ENCODE measurements around the gene MYL5.

The MYL5 gene

DNA sequence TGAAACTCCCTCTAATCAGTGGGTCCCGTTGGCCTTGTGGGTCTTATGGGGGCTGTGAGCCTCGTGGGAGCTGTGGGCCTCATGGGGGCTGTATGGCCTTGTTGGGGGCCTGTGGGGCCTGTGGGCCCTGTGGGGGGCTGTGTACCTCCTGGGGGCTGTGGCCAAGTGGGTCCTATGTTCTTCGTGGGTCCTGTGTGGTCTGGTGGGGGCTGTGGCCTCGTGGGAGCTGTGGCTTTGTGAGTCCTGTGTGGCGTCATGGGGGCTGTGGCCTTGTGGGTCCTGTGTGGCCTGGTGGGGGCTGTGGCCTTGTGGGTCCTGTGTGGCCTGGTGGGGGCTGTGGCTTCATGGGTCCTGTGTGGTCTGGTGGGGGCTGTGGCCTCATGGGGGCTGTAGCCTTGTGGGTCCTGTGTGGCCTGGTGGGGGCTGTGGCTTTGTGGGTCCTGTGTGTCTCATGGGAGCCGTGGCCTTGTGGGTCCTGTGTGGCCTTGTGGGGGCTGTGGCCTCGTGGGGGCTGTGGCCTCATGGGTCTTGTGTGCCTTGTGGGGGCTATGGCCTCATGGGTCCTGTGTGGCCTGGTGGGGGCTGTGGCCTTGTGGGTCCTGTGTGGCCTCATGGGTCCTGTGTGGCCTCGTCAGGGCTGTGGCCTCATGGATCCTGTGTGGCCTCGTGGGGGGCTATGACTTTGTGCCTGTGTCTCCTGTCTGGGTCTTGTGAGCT is 38.7 kb downstream of the MYL5 start:
- Histone ChIP-seq H4K20me1 (ENCODE audit: low read depth, low read length) (no peaks in the 10 kb centered on the region; the same call in 1 of the 2 replicates), H3K9ac (ENCODE audit: low read length) (no peak overlapping the region), H3K4me2 (ENCODE audit: low read depth, low read length, poor library complexity, severe bottlenecking) (no peak overlapping the region), H3K9me2 (replicated peaks; ENCODE audit: insufficient read depth, low read length) (no peaks in the 10 kb centered on the region), H3K4me3 (ENCODE audit: insufficient read depth, low read length, poor library complexity, severe bottlenecking) (no peak overlapping the region), H3K27ac (ENCODE audit: low read depth, low read length) (no peak overlapping the region), H3K79me2 (ENCODE audit: insufficient read depth, low read length) (peaks cover 73% of the 10 kb centered on the region), H3F3A (ENCODE audit: insufficient read depth) (peaks cover 6% of the 10 kb centered on the region; the same call in 1 of the 2 replicates), H3K36me3 (ENCODE audit: low read length) (no peaks in the 10 kb centered on the region), H2AFZ (ENCODE audit: low read depth, low read length, severe bottlenecking) (no peak overlapping the region), H3K27me3 (ENCODE audit: low read length) (no peaks in the 10 kb centered on the region), H3K9me3 (ENCODE audit: insufficient read depth, low read length) (no peaks in the 10 kb centered on the region)
- TF ChIP-seq, protein P1, sequence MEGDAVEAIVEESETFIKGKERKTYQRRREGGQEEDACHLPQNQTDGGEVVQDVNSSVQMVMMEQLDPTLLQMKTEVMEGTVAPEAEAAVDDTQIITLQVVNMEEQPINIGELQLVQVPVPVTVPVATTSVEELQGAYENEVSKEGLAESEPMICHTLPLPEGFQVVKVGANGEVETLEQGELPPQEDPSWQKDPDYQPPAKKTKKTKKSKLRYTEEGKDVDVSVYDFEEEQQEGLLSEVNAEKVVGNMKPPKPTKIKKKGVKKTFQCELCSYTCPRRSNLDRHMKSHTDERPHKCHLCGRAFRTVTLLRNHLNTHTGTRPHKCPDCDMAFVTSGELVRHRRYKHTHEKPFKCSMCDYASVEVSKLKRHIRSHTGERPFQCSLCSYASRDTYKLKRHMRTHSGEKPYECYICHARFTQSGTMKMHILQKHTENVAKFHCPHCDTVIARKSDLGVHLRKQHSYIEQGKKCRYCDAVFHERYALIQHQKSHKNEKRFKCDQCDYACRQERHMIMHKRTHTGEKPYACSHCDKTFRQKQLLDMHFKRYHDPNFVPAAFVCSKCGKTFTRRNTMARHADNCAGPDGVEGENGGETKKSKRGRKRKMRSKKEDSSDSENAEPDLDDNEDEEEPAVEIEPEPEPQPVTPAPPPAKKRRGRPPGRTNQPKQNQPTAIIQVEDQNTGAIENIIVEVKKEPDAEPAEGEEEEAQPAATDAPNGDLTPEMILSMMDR (IDR thresholded peaks at IDR 0.05; ENCODE audit: insufficient read depth, low read length, poor library complexity, severe bottlenecking) = no peak
- no peak for TF ChIP-seq EZH2phosphoT487 (conservative IDR thresholded peaks at IDR 0.05; ENCODE audit: low read length)

DNA sequence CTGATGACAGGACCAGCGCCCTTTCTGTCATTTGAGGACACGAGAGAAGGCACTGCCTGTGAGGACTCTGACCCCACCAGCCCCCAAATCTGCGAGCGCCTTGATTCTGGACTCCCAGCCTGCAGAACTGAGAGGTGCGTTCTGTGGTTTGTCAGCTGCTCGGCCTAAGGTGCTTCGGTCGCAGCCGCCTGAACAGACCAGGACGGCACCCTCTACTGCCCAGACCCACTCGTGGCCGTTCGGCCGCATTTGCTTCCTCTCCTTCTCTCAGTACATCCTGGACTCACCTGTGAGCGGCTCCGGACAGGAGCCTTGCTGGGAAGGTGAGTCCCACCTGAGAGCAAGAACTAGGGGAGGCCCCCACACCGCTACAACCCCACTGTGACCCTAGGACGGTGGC is 39.7 kb downstream of the MYL5 start:
- H4K20me1 ChIP-seq (ENCODE audit: low read depth, low read length) = no peaks in the 10 kb centered on the region; the same call in 1 of the 2 replicates
- no peak overlapping the region for H3K27ac ChIP-seq (ENCODE audit: low read depth, low read length)
- H3K79me2 ChIP-seq (ENCODE audit: insufficient read depth, low read length) = peaks cover 73% of the 10 kb centered on the region
- H3K9me2 ChIP-seq (replicated peaks; ENCODE audit: insufficient read depth, low read length) = no peaks in the 10 kb centered on the region
- H3K9ac ChIP-seq (ENCODE audit: low read length) = no peak overlapping the region
- H3K4me3 ChIP-seq (ENCODE audit: insufficient read depth, low read length, poor library complexity, severe bottlenecking) = no peak overlapping the region
- no peak overlapping the region for H3K4me2 ChIP-seq (ENCODE audit: low read depth, low read length, poor library complexity, severe bottlenecking)
- H3K9me3 ChIP-seq (ENCODE audit: insufficient read depth, low read length) = no peaks in the 10 kb centered on the region
- peaks cover 6% of the 10 kb centered on the region; the same call in 1 of the 2 replicates for H3F3A ChIP-seq (ENCODE audit: insufficient read depth)
- no peaks in the 10 kb centered on the region for H3K36me3 ChIP-seq (ENCODE audit: low read length)
- TF ChIP-seq, protein P1 (IDR thresholded peaks at IDR 0.05; ENCODE audit: insufficient read depth, low read length, poor library complexity, severe bottlenecking) = no peak
- TF ChIP-seq EZH2phosphoT487 (conservative IDR thresholded peaks at IDR 0.05; ENCODE audit: low read length) = no peak
- H2AFZ ChIP-seq (ENCODE audit: low read depth, low read length, severe bottlenecking) = no peak overlapping the region
- no peaks in the 10 kb centered on the region for H3K27me3 ChIP-seq (ENCODE audit: low read length)

DNA sequence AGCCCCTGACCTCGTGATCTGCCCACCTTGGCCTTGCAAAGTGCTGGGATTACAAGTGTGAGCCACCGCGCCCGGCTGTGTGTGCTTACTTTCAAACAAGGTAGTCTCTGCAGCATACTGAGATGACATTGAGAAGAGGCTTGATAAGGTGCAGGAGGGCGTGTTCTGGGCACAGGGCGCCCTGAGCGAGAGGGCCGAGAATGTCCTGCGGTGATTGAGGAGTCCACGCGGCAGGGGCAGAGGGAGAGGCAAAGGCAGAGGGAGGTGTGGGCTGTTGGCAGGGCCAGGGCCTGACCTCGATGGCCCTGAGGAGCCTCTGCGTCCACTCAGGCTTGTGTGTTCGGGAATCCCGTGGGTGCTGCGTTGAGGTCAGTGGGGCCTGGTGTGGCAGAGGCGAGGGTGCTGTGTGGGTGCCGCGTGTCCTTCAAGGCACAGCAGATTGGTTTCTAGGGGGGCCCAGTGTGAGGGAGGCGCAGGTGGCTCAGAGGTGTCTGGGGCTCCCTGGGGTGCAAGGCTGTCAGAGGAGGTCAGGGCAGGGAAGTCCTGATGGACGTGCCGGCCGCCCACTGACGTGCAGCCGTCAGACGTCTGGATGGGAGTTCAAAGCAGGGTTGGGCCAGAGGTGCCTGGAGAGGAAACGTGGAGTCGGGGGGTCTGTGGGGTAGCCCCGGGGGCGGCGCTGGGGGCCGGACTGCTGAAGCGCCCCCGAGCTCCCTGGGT is 43.4 kb downstream of the MYL5 start:
- Histone ChIP-seq H3K27me3 (ENCODE audit: low read length) (no peaks in the 10 kb centered on the region), H3K4me3 (ENCODE audit: insufficient read depth, low read length, poor library complexity, severe bottlenecking) (no peak overlapping the region), H3F3A (ENCODE audit: insufficient read depth) (no peaks in the 10 kb centered on the region), H3K9me2 (replicated peaks; ENCODE audit: insufficient read depth, low read length) (no peaks in the 10 kb centered on the region), H3K79me2 (ENCODE audit: insufficient read depth, low read length) (peaks cover 63% of the 10 kb centered on the region), H3K9ac (ENCODE audit: low read length) (no peak overlapping the region), H3K36me3 (ENCODE audit: low read length) (no peaks in the 10 kb centered on the region), H3K27ac (ENCODE audit: low read depth, low read length) (no peak overlapping the region), H2AFZ (ENCODE audit: low read depth, low read length, severe bottlenecking) (no peak overlapping the region), H3K4me2 (ENCODE audit: low read depth, low read length, poor library complexity, severe bottlenecking) (no peak overlapping the region), H4K20me1 (ENCODE audit: low read depth, low read length) (no peaks in the 10 kb centered on the region; the same call in 1 of the 2 replicates), H3K9me3 (ENCODE audit: insufficient read depth, low read length) (no peaks in the 10 kb centered on the region)
- TF ChIP-seq EZH2phosphoT487 (conservative IDR thresholded peaks at IDR 0.05; ENCODE audit: low read length) = no peak
- TF ChIP-seq, protein P1 (IDR thresholded peaks at IDR 0.05; ENCODE audit: insufficient read depth, low read length, poor library complexity, severe bottlenecking) = no peak
